ENCODE data around the gene RO60. TPM values are rescaled to one million over a fixed set of nuclear protein-coding genes. Genes with fewer than 3 reads are reported as not detected.

RO60 gene
- total RNA-seq, 2 experiments from 2014 or later, result 56.5 to 65.8 TPM

DNA sequence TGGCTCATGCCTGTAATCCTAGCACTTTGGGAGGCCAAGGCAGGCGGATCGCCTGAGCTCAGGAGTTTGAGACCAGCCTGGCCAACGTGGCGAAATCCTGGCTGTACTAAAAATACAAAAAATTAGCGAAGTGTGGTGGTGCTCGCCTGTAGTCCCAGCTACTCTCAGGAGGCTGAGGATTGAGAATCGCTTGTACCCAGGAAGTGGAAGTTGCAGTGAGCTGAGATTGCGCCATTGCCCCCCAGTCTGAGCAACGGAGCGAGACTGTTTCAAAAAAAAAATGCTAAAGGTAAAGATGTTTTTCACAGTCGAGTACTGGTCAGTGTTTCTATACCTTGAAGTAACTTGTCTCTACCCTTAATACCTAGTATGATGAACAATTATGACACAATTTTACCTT is 34.7 kb downstream of the RO60 start:
- intact Hi-C loops (cut with micrococcal nuclease), result no loop called here
- ChIA-PET CTCF (no interaction called here), POLR2A (interaction anchor here (0.8 kb wide), 1 partner anchor 124 kb away, joined by 3 read pairs; no protein-coding TSS in a partner anchor)
- peaks cover 19% of the 10 kb centered on the region for H3K36me3 Mint-ChIP-seq
- peaks cover 8% of the 10 kb centered on the region for H3K4me1 Mint-ChIP-seq (ENCODE audit: low read depth)
- no peak for DNase-seq
- no peaks in the 10 kb centered on the region for H3K27me3 Mint-ChIP-seq
- H3K9me3 Mint-ChIP-seq, result no peaks in the 10 kb centered on the region
- H3K27ac Mint-ChIP-seq, result peak overlapping the region; percentile 5
- no peak overlapping the region for H3K4me3 Mint-ChIP-seq

GRCh38 chr1:193102662-193103061 is 43.2 kb downstream of the RO60 start:
- intact Hi-C loops (cut with micrococcal nuclease), result no loop called here
- POLR2A ChIA-PET, result no interaction called here
- DNase-seq, result no peak
- Mint-ChIP-seq H3K36me3 (peaks cover 6% of the 10 kb centered on the region), H3K27ac (no peak overlapping the region), H3K4me3 (no peak overlapping the region), H3K4me1 (ENCODE audit: low read depth) (peaks cover 21% of the 10 kb centered on the region), H3K9me3 (no peaks in the 10 kb centered on the region), H3K27me3 (no peaks in the 10 kb centered on the region)
- CTCF ChIA-PET, result no interaction called here

- H3K4me1 Mint-ChIP-seq (ENCODE audit: low read depth), result peaks cover 17% of the 10 kb centered on the region
- intact Hi-C loops (cut with micrococcal nuclease), result no loop called here
- peaks cover 4% of the 10 kb centered on the region for H3K36me3 Mint-ChIP-seq
Measured at GRCh38 chr1:193103759-193104501, 44.5 kb downstream of the RO60 start.

DNA sequence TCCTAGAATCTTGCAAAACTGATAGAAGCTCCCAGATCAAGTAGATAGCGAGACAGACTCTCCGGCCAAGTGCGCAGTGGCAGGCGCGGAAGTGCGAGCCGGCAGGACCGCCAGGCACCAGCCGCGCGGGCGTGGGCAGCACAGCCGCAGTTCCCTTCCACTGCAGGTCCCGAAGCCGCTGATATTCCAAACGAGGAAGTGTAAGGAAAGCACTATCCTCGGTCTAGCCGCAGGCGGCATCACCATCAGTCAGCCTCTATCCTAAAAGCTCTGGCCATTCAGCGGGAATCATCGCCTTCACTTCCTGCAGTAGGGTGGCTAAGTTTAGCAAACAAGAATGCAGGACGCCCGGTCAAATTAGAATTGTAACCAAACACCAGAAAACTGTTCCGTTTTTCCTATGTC is 45.1 kb downstream of the RO60 start:
- POLR2A ChIA-PET, result interaction anchor here (0.7 to 2.6 kb wide), 6 partner anchors 9 to 121 kb away, joined by 3 to 12 read pairs (median 4); partner anchors contain the start of genes CDC73, RO60 and UCHL5
- H3K9me3 Mint-ChIP-seq, result no peaks in the 10 kb centered on the region

More at GRCh38 chr1:193103759-193104501, 44.5 kb downstream of the RO60 start:
- ChIA-PET POLR2A (interaction anchor here (0.6 to 2.6 kb wide), 6 partner anchors 10 to 46 kb away, joined by 3 to 12 read pairs (median 4); partner anchors contain the start of genes CDC73, RO60 and UCHL5), CTCF (interaction anchor here (1.0 to 1.8 kb wide), 4 partner anchors 10 to 85 kb away, joined by 3 to 6 read pairs (median 4); partner anchors contain the start of genes RO60 and UCHL5)
- DNase-seq, result no peak
- Mint-ChIP-seq H3K27ac (no peak overlapping the region), H3K9me3 (no peaks in the 10 kb centered on the region), H3K27me3 (no peaks in the 10 kb centered on the region), H3K4me3 (peak overlapping the region; percentile 89)

GRCh38 chr1:193104907-193105820 is 45.8 kb downstream of the RO60 start, which contains the start of gene GLRX2:
GLRX2 (minus strand) TSS chr1:193105414; CDS start chr1:193105382, 32 bp downstream.
- peak; percentile 73 for DNase-seq
- Mint-ChIP-seq H3K4me3 (peak within 1 kb of the TSS; percentile 89), H3K9me3 (no peaks in the 10 kb centered on the region), H3K27ac (peak within 1 kb of the TSS; percentile 72), H3K36me3 (peaks cover 2% of the 10 kb centered on the region), H3K4me1 (ENCODE audit: low read depth) (peaks cover 17% of the 10 kb centered on the region), H3K27me3 (no peaks in the 10 kb centered on the region)
- POLR2A ChIA-PET, result interaction anchor here (0.7 to 2.6 kb wide), 6 partner anchors 8 to 122 kb away, joined by 3 to 12 read pairs (median 4); partner anchors contain the start of genes RO60 and UCHL5
- CTCF ChIA-PET, result interaction anchor here (0.6 to 1.8 kb wide), 5 partner anchors 9 to 46 kb away, joined by 3 to 7 read pairs (median 5); partner anchors contain the start of genes CDC73, RO60 and UCHL5
- intact Hi-C loops (cut with micrococcal nuclease), result loop anchor here (1.0 kb wide), 2 partner anchors 17 to 46 kb away; partner anchors contain the start of genes CDC73, RO60 and UCHL5

More for the DNA sequence above, 45.1 kb downstream of the RO60 start:
- peaks cover 17% of the 10 kb centered on the region for H3K4me1 Mint-ChIP-seq (ENCODE audit: low read depth)
- CTCF ChIA-PET, result interaction anchor here (0.6 to 1.8 kb wide), 5 partner anchors 9 to 45 kb away, joined by 3 to 7 read pairs (median 5); partner anchors contain the start of genes CDC73, RO60 and UCHL5
- peak overlapping the region; percentile 62 for H3K27ac Mint-ChIP-seq
- H3K27me3 Mint-ChIP-seq, result no peaks in the 10 kb centered on the region
- H3K4me3 Mint-ChIP-seq, result peak overlapping the region; percentile 89
- DNase-seq, result peak; percentile 44
- intact Hi-C loops (cut with micrococcal nuclease), result no loop called here
- peaks cover 2% of the 10 kb centered on the region for H3K36me3 Mint-ChIP-seq

GRCh38 chr1:193105821-193106177 is 46.4 kb downstream of the RO60 start:
- no peaks in the 10 kb centered on the region for H3K27me3 Mint-ChIP-seq
- H3K27ac Mint-ChIP-seq, result peak overlapping the region; percentile 72
- ChIA-PET CTCF (interaction anchor here (1.1 to 1.2 kb wide), 2 partner anchors 17 to 48 kb away, joined by 3 to 7 read pairs; no protein-coding TSS in a partner anchor), POLR2A (interaction anchor here (0.7 to 2.6 kb wide), 3 partner anchors 13 to 47 kb away, joined by 3 to 12 read pairs (median 5); partner anchors contain the start of genes RO60 and UCHL5)
- H3K9me3 Mint-ChIP-seq, result no peaks in the 10 kb centered on the region
- H3K36me3 Mint-ChIP-seq, result peaks cover 2% of the 10 kb centered on the region
- H3K4me3 Mint-ChIP-seq, result peak overlapping the region; percentile 89
- H3K4me1 Mint-ChIP-seq (ENCODE audit: low read depth), result peaks cover 17% of the 10 kb centered on the region
- DNase-seq, result no peak
- intact Hi-C loops (cut with micrococcal nuclease), result loop anchor here (1.0 kb wide), 2 partner anchors 17 to 46 kb away; partner anchors contain the start of genes CDC73, RO60 and UCHL5

DNA sequence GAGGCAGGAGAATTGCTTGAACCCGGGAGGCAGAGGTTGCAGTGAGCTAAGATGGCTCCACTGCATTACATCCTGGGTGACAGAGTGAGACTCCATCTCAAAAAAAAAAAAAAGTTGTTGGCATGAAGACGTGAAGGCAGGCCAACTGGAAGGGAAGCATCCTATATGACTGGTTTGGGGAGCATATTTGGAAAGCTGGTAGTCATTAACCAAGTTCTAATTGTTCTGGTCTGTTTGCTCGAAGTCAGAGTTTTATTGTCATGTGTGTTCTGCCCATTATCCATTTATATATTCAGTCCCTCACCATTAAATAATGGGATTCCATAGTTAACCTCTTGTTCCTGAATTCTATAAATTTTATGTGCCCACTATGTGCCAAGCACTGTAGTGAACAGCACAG is 49.1 kb downstream of the RO60 start:
- ChIA-PET CTCF (no interaction called here), POLR2A (interaction anchor here (1.3 kb wide), 1 partner anchor 50 kb away, joined by 3 read pairs; no protein-coding TSS in a partner anchor)
- no peak overlapping the region for H3K4me3 Mint-ChIP-seq
- H3K27ac Mint-ChIP-seq, result no peak overlapping the region
- no peaks in the 10 kb centered on the region for H3K27me3 Mint-ChIP-seq
- DNase-seq, result no peak
- no peaks in the 10 kb centered on the region for H3K9me3 Mint-ChIP-seq
- intact Hi-C loops (cut with micrococcal nuclease), result no loop called here
- peaks cover 11% of the 10 kb centered on the region for H3K4me1 Mint-ChIP-seq (ENCODE audit: low read depth)
- H3K36me3 Mint-ChIP-seq, result no peaks in the 10 kb centered on the region

Other genes starting within 250 kb of the RO60 start
- gene UCHL5, start 252 bp upstream of the RO60 start, total RNA-seq, result 10 to 100 TPM; 72.1 to 77.5 TPM
- 10 to 100 TPM; 25.4 to 25.8 TPM for gene GLRX2, start 45.8 kb downstream of the RO60 start, total RNA-seq
- 10 to 100 TPM; 47.9 to 49.3 TPM for gene CDC73, start 62.4 kb downstream of the RO60 start, total RNA-seq
- gene B3GALT2, start 127.0 kb downstream of the RO60 start, total RNA-seq, result under 1 TPM; 0.07 to 0.14 TPM

Data from activated CD4-positive, alpha-beta memory T cell treated with anti-CD3 and anti-CD28 coated beads for 36 hours (primary cell).